Colonic mucosa (tissue), 4 donors: ENCODE results near the gene TTC36. TPM values are rescaled to one million over a fixed set of nuclear protein-coding genes. Genes with fewer than 3 reads are reported as not detected.

ENCODE experiments used
- DNase-seq: peaks from one replicate; pipeline ENCODE4 v3.0.0-alpha.2; 2020
- H3K27ac ChIP-seq: fragments of 200-600 bp; one replicate; pipeline ENCODE4 v1.8.0; 2021
- H3K27me3 ChIP-seq: fragments of 200-600 bp; one replicate; pipeline ENCODE4 v1.8.0; 2021
- H3K36me3 ChIP-seq: fragments of 200-600 bp; one replicate; pipeline ENCODE4 v1.8.0; 2021
- H3K4me1 ChIP-seq: fragments of 200-600 bp; one replicate; pipeline ENCODE4 v1.8.0; 2021; ENCODE audit warnings: mild to moderate bottlenecking
- H3K4me3 ChIP-seq: fragments of 200-600 bp; one replicate; pipeline ENCODE4 v1.8.0; 2021
- H3K9ac ChIP-seq, 2 donors: one replicate each; pipeline ENCODE4 v1.7.0; 2013; ENCODE audit warnings: control low read depth in 2 of 2, low read depth in 2 of 2, low read length in 2 of 2
- H3K9me3 ChIP-seq: fragments of 200-600 bp; one replicate; pipeline ENCODE4 v1.8.0; 2021
- intact Hi-C: fragments of 100-400 bp; cut with DNase I; formaldehyde crosslinking; loops from one replicate; pipeline ENCODE4 v1.14.1; 2022
- total RNA-seq, 2 donors: library from RNA; stranded (reverse); fragmentation: NEBNext Ultra II Directional in 1 of 2; extraction: Animal tissue kit (Norgen Biotek cat#: 25700) in 1 of 2; gene quantifications; one replicate each; pipeline ENCODE4 v1.2.1, GENCODE V29; 2021
- TF ChIP-seq, protein P1 (sequence below): fragments of 200-600 bp; IDR thresholded peaks from one replicate; pipeline ENCODE4 v1.8.0; 2022; ENCODE audit warnings: antibody characterized with exemption, mild to moderate bottlenecking
- donor health status: healthy.
- donor health status: DM: no; HTN: no; CAD: no.
- donor health status: DM: no; HTN: no; CAD: no.

TTC36 gene
- total RNA-seq, 2 donors from 2014 or later: 0.35 to 0.66 TPM

DNA sequence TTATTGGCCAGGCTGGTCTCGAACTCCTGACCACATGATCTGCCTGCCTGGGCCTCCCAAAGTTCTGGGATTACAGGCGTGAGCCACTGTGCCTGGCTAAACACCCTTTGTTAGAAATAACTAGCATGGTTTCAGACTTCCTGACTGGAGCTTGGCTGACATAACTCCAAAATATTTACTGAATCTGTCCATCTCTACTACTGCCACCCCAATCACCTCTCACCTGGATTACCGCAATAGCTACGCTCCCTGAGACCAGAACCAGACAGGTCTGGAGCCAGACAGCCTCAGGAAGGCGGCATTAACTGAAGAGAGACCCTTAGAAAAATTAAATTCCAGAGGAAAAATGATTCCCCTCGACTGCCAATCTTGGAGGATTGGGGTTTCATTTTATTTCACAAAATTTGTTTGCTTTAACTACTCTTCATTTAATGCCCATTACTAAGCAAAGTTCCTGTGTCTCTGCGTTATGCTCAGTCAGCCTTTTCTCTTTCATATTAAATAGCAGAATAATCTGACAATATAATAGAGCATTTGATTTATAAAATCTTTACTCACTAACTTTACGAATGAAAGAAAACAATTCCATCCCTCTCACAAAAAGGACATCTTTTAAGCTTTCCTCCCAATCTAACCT lies 16.9 kb downstream of the TTC36 start:
- H3K36me3 ChIP-seq: no peaks in the 10 kb centered on the region
- intact Hi-C loops: no loop called here
- no peaks in the 10 kb centered on the region for H3K4me1 ChIP-seq
- no peak for DNase-seq
- H3K9ac ChIP-seq: no peak overlapping the region
- TF ChIP-seq, protein P1, sequence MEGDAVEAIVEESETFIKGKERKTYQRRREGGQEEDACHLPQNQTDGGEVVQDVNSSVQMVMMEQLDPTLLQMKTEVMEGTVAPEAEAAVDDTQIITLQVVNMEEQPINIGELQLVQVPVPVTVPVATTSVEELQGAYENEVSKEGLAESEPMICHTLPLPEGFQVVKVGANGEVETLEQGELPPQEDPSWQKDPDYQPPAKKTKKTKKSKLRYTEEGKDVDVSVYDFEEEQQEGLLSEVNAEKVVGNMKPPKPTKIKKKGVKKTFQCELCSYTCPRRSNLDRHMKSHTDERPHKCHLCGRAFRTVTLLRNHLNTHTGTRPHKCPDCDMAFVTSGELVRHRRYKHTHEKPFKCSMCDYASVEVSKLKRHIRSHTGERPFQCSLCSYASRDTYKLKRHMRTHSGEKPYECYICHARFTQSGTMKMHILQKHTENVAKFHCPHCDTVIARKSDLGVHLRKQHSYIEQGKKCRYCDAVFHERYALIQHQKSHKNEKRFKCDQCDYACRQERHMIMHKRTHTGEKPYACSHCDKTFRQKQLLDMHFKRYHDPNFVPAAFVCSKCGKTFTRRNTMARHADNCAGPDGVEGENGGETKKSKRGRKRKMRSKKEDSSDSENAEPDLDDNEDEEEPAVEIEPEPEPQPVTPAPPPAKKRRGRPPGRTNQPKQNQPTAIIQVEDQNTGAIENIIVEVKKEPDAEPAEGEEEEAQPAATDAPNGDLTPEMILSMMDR: no peak
- no peaks in the 10 kb centered on the region for H3K27me3 ChIP-seq
- H3K4me3 ChIP-seq: no peak overlapping the region
- H3K27ac ChIP-seq: no peak overlapping the region
- no peaks in the 10 kb centered on the region for H3K9me3 ChIP-seq

DNA sequence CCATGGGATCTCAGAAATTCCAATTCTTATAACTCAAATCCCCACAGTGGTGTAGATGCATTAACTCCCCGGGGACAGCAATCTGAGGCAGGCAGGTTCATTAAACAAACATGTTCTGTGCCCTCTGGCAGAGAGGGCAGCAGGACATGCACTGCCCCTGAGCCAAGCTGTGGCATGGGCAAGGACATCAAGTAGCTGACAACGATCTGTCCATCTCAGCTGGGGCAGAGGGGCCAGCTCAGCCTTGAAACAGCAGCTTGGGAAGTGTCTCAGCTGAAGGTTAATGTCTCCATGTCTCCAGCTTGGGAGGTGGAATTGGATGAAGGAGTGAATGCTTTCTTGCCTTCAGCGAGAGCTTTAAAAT lies 17.4 kb downstream of the TTC36 start:
- Histone ChIP-seq H3K27me3 (no peaks in the 10 kb centered on the region), H3K9ac (no peak overlapping the region), H3K9me3 (no peaks in the 10 kb centered on the region), H3K36me3 (no peaks in the 10 kb centered on the region), H3K27ac (no peak overlapping the region), H3K4me1 (no peaks in the 10 kb centered on the region), H3K4me3 (no peak overlapping the region)
- intact Hi-C loops: no loop called here
- TF ChIP-seq, protein P1: no peak
- no peak for DNase-seq

DNA sequence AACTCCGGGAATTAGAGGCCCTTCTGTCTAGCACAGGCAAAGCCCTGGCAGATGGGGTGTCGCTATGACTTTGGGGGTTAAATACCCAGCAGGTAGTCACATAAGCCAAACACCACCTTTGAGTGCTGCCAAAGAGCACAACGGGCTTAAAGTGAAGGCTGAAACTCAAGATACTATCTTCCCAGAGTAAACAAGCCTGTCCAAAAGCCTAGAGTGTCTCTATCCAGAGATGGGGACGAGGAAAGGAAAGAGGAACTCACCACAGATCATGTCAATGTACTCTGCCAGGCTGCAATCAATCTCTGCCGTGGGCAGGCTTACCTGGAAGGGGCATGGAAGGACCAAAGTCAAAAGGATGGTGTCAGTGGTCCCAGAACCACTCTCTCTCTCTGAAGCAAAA lies 18.3 kb downstream of the TTC36 start:
- H3K36me3 ChIP-seq: no peaks in the 10 kb centered on the region
- H3K27me3 ChIP-seq: no peaks in the 10 kb centered on the region
- H3K4me1 ChIP-seq: no peaks in the 10 kb centered on the region
- TF ChIP-seq, protein P1: no peak
- H3K9me3 ChIP-seq: no peaks in the 10 kb centered on the region
- H3K9ac ChIP-seq: no peak overlapping the region
- H3K4me3 ChIP-seq: no peak overlapping the region
- no peak for DNase-seq
- H3K27ac ChIP-seq: no peak overlapping the region
- intact Hi-C loops: no loop called here

DNA sequence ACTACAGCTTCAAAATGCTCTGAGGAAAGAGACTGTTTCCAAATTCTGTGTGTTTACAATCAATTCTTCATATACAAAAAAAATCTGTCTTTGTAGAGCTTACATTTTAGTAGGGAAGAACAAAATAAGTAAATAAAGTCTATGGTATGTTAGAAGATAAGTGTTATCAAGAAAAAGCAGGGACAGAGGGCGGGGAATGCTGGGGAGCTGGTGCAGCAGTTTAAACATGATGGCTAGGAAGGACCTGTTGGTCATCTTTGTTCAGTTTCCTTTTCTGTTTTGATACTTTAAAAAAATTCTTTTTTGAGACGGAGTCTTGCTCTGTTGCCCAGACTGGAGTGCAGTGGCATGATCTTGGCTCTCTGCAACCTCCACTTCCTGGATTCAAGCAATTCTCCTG lies 19.9 kb downstream of the TTC36 start:
- intact Hi-C loops: no loop called here
- Histone ChIP-seq H3K27ac (no peak overlapping the region), H3K9ac (no peak overlapping the region), H3K4me3 (no peak overlapping the region), H3K9me3 (no peaks in the 10 kb centered on the region), H3K27me3 (no peaks in the 10 kb centered on the region), H3K36me3 (no peaks in the 10 kb centered on the region), H3K4me1 (no peaks in the 10 kb centered on the region)
- TF ChIP-seq, protein P1: no peak
- no peak for DNase-seq

DNA sequence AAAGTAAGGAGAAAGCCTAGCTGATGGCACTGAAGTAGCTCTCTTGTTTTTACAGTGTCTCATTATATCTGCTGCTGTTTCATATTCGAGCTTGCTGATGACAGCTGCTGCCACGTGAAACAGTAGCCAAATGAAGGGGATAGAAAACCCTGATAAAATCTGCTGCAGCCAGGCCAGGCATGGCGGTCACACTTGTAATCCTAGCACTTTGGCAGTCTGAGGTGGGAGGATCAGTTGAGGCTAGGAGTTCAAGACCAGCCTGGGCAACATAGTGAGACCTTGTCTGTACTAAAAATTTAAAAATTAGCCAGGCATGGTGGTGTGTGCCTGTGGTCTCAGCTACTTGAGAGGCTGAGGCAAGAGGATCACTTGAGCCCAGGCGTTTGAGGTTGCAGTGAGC lies 25.1 kb downstream of the TTC36 start:
- Histone ChIP-seq H3K9me3 (no peaks in the 10 kb centered on the region), H3K27me3 (no peaks in the 10 kb centered on the region), H3K9ac (no peak overlapping the region), H3K27ac (no peak overlapping the region), H3K4me3 (no peak overlapping the region), H3K36me3 (no peaks in the 10 kb centered on the region), H3K4me1 (no peaks in the 10 kb centered on the region)
- DNase-seq: no peak
- TF ChIP-seq, protein P1: no peak
- intact Hi-C loops: no loop called here
